Measurements from ENCODE around the gene GPR156. TPM values are rescaled to one million over a fixed set of nuclear protein-coding genes. Genes with fewer than 3 reads are reported as not detected.
"Not testable (repeated sequence)": the region's sequence is repeated elsewhere in the genome, so short reads cannot be mapped to it uniquely, and the experiment has no call there.

Gene GPR156
- total RNA-seq = 0.10 TPM
- long read RNA-seq = 0 reads

DNA sequence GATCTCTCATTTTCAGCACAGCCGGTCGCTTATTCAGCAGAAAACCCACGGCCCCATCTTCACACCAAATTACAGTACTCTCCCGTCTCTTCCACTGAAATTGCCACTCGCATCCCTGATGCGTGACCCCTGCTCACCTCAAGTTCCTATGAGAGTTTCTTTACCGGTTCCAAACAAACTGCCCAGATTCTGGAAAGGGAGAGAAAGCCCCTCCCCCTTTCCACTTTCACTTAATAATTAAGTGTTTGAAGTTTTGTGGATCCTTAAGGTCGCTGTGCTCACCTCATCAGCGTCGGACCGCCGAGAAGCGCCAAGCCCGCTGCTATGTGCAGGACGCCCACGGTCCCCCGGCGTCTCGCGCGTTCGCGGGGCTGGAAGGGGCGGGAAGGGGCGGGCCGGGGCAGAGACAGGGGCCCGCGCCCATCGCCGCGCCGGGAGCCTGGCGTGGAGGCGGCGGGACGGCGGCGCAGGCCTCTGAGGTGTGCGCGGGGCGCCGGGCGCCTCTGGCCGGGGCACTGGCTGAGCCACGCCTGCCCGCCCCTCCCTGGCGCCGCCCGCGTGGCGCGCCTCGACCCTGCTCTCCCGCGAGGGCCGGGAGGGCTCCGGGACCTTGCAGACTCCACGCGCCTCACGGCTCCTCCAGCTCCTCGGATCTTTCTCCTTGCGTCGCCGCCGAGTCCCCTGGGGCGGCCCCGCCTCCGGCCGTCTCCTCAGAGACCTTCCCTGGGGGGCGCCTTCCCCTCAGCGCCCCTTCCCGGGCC lies at the start of gene GPR156:
GPR156 (minus strand) TSS at position 476 of the 761 bp plus-strand sequence. CDS start 41,124 bp downstream, outside the sequence.
- intact Hi-C loops (cut with micrococcal nuclease) = no loop called here
- peak; percentile 43 for DNase-seq
- peak; percentile 82 for ATAC-seq

DNA sequence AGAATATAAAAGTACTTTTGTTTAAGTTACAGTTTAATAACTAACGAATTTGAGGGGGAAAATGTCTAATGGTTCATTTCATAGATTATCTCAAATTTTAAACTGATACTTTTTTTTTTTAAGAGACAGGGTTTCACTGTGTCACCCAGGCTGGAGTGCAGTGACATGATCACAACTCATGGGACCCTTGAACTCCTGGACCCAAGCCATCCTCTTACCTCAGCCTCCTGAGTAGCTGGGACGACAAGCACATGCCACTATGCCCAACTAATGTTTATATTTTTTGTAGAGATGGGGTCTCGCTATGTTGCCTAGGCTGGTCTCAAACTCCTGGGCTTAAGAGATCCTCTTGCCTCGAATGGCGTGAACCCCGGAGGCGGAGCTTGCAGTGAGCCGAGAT lies 47.6 kb upstream of the GPR156 start:
- ATAC-seq (no peak), DNase-seq (no peak)
- intact Hi-C loops (cut with micrococcal nuclease) = no loop called here

DNA sequence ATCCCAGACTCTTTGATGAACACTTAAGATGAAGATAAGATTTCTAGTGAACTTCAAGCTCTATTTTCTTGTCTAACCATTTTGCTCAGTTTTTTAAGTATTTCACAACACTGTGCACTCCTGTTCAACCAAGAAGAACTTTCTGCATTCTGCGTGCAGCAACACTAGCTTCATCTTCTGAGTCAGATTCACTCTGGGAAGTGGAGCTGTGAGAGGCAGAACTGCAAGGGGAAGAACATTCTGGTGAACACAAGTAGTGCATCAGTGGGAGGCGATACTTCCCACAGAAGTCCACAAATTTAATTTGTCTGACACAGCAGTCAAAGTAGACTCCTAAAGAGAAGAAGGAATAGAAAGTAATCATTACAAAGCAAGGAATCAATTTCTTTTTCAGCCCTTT lies 46.1 kb upstream of the GPR156 start:
- no peak for ATAC-seq
- DNase-seq = no peak
- intact Hi-C loops (cut with micrococcal nuclease) = no loop called here

DNA sequence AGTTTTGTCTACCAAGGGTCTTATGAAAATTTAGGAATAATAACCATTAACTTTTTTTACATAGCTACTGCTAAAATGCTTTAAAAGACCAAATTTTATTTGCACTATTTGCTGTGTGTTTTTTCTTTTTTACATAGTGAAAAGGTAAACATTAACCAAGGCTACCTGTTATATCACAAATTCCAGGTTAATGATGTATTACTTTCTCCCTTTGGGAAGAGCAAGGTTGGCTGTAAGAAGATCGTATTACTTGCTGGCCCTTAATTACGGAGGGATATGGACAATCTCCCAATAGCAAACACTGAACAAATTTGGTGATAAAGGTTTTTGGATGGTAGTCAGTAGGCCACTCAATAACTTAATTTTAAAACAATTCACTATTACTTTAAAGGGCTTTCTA lies 41.8 kb upstream of the GPR156 start:
- no peak for DNase-seq
- no peak for ATAC-seq
- intact Hi-C loops (cut with micrococcal nuclease) = no loop called here

DNA sequence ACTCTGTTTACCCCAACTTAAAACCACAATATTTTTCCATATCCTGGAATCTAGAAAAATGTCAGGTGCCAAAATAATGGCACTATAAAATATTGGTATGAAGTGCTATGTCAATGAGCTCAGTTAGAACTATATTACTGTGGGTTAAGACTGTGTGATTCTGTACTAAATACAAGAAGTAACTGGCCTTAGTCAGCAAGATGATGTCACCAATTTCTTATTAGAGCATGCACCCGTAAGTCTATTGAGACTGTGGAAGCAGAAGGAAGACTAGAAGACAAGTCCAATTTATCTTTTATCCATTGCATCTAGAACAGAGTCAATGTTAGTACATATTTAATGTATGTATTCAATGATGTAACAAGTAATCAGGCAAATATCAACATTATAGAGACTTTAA lies 39.2 kb upstream of the GPR156 start:
- ATAC-seq (no peak), DNase-seq (no peak)
- intact Hi-C loops (cut with micrococcal nuclease) = no loop called here

DNA sequence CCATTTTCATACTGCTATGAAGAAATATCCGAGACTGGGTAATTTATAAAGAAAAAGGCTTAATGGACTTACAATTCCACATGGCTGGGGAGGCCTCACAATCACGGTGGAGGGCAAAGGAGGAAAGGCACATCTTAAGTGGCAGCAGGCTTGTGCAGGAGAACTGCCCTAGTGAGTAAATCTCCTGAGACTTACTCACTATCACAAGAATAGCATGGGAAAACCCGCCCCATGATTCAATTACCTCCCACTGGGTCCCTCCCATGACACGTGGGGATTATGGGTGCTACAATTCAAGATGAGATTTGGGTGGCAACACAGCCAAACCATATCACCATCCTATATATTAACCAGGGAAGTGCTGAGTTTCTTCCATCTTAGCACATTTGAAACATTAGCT lies 38.7 kb upstream of the GPR156 start:
- DNase-seq; ATAC-seq; intact Hi-C loops (cut with micrococcal nuclease): not testable (repeated sequence)

DNA sequence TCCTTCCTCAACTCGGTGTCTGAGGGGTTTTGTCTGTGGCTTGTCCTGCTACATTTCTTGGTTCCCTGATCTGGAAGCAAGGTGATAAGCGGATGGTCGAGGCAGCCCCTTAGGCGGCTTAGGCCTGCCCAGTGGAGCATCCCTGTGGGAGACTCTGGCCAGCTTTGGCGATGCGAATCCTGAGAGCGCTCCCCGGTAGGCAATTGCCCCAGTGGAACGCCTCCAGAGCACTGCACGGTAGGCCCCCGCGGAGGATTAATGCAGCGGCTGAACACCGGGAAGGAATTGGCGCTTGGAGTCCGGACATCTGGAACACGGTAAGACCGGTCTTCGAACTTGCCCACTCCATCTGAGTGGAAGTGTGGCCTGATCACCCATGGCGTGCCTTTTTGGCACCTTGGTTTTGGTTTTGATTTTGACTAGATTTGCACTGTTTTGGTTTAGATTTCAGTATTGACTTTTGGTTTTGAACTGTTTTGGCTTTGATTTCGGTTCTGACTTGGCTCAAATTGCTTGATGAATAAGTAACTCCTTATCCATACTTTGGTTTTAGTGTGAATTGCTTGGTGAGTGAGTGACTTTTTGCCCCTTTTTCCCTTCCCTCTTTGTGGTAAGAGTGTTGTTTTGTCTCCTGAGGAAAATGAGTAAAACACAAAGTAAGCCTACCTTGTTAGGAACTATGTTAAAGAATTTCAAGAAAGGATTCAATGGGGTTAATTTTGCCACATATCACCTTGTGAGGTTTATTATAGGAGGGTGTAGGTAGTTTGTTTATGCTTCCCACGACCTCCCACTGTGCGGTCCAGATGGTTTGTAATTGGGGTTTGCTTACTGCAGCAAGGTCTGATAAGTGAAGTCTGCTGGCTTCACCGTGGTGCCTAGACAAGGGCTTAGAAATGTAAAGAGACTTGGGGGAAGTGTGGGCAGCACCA lies 27.1 kb upstream of the GPR156 start:
- DNase-seq = no peak
- no peak for ATAC-seq
- intact Hi-C loops (cut with micrococcal nuclease) = no loop called here

DNA sequence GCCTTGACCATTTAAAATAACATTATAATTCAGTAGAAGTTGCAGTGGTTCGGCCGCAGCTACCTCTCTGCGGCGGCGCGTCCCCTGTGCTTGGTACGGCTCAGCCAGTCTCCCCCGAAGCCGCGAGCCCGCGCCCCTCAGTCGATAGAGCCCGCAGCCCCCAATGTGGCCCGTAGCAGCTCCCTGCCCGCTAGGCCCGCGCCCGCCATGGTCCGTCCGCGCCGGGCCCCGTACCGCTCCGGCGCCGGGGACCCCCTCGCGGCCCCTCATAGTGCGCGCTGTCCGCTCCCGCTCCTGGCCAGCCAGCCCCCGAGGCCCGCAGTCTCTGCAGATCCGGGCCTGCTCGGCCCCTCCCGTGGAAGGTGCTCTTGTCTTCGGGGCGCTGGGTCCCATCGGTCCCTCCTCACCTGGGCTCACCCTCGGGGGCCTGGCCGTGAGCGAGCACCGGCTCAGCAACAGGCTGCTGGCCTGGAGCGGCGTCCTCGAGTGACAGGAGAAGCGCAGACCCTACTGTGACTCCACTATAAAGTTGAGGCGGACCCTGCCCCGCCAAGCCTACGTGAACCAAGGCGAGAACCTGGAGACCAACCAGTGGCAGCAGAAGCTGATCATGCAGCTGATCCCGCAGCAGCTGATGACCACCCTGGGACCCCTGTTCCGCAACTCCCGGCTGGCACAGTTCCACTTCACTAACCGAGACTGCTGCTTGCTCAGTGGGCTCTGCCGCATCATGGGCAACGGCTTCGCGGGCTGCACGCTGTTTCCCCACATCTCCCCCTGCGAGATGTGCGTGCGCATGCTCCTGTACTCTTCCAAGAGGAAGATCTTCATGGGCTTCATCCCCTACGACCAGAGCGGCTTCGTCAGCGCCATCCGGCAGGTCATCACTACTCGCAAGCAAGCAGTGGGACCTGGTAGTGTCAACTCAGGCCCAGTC lies 21.8 kb upstream of the GPR156 start:
- DNase-seq = no peak
- intact Hi-C loops (cut with micrococcal nuclease) = no loop called here
- no peak for ATAC-seq

DNA sequence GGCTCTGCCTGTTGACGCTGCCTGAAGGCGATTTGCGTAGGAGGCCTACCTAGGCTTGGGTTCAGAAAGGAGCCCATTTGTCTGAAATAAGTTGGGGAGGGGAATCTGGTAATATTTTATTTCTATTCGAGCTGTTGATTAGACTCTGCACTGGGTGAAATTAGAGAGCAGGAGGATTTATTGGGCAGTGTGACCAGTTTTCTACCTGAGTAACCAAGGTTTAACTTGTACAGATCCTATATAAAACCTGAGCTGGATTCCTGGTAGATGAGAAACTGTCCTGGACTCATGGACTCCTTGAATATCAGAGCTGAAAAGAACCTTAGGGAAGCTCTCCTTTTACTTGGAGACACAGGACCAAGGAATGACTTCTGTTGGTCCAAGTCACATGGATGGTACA lies 19.6 kb upstream of the GPR156 start:
- intact Hi-C loops (cut with micrococcal nuclease) = no loop called here
- no peak for DNase-seq
- ATAC-seq = no peak

DNA sequence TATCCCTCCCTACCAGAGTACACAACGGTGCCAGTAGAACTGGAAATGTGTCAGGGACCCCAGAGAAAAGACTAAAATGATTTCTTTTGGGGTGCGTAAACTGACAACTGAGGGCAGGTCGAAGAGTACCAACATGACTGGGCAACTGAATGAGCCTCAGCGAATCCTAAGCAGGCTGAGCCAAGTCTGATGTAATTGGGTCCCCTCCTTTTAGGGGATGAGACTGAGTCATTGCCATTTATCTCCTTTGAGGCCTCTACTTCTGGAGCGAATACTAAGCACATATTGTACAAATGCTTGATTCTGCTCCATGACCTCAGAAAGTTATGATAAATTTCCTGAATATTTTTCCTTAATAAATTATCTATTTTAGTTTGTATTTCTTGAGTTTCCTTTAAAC lies 17.3 kb upstream of the GPR156 start:
- ATAC-seq (peak; percentile 96), DNase-seq (no peak)
- intact Hi-C loops (cut with micrococcal nuclease) = no loop called here

DNA sequence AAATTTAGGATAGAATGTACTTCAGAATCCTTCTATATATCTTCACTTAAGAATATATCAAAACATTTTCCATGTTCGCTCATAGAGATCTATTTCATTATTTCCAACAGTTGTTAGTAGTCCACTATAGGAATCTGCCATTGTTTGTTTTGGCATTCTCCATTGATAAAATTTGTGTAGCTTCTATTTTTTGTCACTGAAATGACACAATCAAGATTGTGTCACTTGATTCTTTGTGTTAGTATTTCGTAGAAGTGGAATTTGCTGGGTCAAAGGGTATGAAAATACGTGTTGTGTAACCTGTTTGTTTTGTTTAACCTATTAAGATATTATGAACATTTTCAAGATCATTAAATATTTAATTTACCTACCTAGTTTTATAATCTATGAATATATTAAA lies 15.9 kb upstream of the GPR156 start:
- DNase-seq (no peak), ATAC-seq (no peak)
- intact Hi-C loops (cut with micrococcal nuclease) = no loop called here

DNA sequence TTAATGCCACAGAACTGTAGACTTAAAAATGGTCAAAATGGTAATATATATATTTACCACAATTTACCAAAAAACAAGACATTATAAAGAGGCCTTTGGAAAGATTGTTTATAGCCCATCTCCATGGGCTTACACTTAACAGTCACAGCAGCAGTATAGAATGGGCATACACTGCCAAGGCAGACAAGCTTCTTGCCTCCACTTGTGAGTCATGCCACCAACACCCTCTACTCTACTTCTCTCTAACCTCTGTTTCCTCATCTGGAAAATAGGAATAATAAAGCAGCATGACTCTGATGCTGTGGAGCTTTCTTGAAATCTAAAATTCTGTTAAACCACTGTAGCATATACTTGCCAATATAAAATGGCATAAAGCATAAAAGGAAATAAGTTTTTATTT lies 14.4 kb upstream of the GPR156 start:
- intact Hi-C loops (cut with micrococcal nuclease) = no loop called here
- ATAC-seq (no peak), DNase-seq (no peak)

DNA sequence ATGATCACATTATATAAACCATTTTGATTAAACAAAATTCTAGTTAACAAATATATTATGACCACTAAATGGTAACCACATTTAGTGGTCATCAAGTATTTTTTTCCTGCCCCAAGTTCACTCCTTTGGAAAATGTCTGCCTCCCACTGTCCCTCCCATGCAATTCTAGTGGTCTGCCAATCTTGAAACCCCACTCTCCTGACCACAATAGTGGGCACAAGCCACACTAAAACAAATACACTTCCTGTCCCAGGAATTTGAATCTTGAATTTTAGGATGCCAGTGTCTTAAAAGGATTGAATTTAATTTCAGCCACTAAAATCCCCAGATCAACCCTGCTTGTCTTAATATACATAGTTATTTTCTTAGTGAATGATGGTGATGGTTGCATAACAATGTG lies 14.0 kb upstream of the GPR156 start:
- ATAC-seq = no peak
- no peak for DNase-seq

DNA sequence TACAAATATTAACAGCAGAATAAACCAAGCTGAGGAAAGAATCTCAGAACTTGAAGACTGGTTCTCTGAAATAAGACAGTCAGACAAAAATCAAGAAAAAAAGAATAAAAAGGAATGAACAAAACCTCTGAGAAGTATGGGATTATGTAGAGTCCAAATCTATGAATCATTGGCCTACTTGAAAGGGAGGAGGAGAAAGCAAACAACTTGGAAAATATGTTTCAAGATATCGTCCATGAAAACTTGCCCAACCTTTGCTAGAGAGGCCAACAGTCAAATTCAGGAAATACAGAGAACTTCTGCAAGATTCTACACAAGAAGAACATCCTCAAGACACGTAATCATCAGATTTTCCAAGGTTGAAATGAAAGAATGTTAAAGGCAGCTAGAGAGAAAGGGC lies 6.5 kb upstream of the GPR156 start:
- DNase-seq; intact Hi-C loops (cut with micrococcal nuclease); ATAC-seq: not testable (repeated sequence)

More for the DNA sequence above, 14.0 kb upstream of the GPR156 start:
- intact Hi-C loops (cut with micrococcal nuclease) = no loop called here

DNA sequence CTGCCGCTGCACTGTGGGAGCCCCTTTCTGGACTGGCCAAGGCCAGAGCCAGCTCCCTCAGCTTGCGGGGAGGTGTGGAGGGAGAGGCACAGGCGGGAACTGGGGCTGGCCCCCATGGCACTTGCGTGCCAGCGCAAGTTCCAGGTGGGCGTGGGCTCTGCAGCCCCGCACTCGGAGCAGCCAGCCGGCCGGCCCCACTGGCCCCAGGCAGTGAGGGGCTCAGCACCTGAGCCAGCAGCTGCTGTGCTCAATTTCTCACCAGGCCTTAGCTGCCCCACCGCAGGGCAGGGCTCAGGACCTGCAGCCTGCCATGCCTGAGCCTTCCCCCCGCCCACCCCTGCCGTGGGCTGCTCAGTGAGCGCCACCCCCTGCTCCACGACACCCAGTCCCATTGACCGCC lies 4.6 kb upstream of the GPR156 start:
- intact Hi-C loops (cut with micrococcal nuclease) = no loop called here
- ATAC-seq = no peak
- DNase-seq = no peak

DNA sequence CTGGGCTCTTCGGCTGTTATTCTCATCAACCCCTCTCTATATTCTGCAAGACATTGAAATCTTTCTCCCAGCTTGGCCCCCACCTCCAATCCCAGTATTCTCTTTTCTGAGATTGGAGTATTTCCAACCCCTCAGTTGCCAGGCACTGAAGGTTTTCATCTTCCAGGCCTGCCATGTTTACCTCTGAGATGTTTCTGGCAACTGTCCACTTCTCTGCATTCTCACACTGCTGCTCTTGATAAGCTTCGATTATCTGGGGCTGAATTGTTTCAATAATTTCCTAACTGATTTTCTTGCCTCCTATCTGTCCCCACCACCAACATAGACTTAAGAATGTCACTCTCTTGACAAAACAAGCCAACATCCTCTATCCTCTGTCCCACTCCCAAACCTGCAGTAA lies 1.4 kb upstream of the GPR156 start:
- intact Hi-C loops (cut with micrococcal nuclease) = no loop called here
- ATAC-seq = no peak
- DNase-seq = no peak

DNA sequence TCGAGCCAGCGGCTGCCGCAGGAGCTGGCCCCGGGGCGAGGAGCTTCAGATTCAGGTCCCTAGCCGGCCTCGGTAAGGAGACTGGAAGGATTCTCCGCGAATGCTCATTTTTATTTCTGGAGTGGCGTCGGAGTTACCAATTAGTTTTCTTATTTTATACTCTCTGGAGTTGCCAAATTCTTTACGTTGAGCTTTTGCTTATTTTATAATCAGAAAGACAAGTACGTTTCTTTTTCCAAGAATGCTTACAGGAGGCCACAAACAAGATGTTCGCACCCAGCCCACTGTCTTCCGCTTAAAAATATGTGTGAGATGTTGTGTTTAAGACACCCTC lies 453 bp upstream of the GPR156 start:
- ATAC-seq (no peak), DNase-seq (no peak)
- intact Hi-C loops (cut with micrococcal nuclease) = no loop called here

DNA sequence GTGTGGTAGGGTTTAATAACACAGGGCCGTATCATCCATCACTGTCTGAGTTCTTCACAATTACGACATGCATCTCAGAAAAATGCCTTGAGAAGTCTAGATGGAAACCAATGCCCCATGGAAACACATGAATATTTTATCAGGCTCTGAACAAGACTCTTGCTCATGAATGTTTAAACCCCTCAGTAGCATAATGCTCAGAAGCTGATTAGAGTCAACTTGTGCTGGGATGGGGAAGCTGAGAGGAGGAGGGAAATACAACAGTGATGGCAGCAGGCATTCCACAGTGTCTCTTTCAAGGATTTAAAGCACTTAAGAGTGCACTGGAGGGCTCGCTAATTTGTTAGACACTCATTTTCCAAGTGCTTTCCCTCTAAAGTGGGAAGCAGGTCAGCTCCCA lies 3.8 kb downstream of the GPR156 start:
- DNase-seq (no peak), ATAC-seq (no peak)
- intact Hi-C loops (cut with micrococcal nuclease) = no loop called here

DNA sequence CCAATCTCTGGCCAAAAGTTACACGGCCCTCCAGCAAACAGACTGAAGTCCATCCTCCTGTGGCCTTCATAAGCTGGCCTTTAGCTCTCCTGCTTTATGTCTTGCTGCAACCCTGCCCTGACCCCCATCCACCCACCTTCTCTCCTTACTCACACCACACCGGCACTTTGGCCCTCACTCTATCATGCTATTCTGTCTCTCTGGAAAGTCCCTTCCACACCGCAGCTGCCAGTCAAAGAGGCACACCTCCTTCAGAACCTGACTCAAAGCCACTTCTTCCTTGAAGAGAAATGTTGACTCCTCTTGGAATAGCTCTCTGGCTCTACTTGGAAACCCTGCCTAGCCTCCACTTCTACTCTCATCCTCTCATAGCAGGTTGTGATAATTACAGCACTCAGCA lies 4.5 kb downstream of the GPR156 start:
- intact Hi-C loops (cut with micrococcal nuclease) = no loop called here
- ATAC-seq (no peak), DNase-seq (no peak)

DNA sequence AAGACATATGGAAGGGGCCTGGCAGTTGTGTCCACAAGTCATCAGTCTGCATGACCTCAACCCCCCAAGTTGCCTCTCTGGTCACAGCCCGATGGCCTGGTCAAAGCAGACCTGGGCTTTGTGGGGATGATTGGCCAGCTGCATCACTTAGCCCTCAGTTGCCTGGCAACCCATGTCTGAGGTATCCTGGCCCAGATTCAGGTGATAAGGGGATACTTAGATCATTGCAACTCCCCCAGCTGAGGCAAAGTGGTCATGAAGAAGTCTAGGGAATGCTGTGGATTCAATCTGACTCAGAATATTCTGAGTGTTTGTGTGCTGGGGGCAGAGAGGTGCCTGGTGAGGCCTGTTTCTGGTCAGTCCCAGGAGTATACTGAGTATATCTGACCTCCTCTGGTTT lies 5.0 kb downstream of the GPR156 start:
- no peak for ATAC-seq
- intact Hi-C loops (cut with micrococcal nuclease) = no loop called here
- DNase-seq = no peak
